HG02870 (cell line): Measurements from ENCODE around the gene SMTNL2.

Experiments
- ATAC-seq: cut with Tn5 transposase; IDR thresholded peaks from one replicate; pipeline ENCODE4 v1.9.1; 2021; ENCODE audit warnings: mild to moderate bottlenecking, moderate library complexity; ENCODE audit not compliant: unreplicated experiment

SMTNL2 gene

GRCh38 chr17:4545217-4545951 lies 38.9 kb upstream of the SMTNL2 start:
- ATAC-seq = no peak

- ATAC-seq = no peak
Observed at GRCh38 chr17:4547118-4547906, 37.0 kb upstream of the SMTNL2 start.

- ATAC-seq = no peak
Observed at GRCh38 chr17:4548061-4548461, 36.3 kb upstream of the SMTNL2 start.

- ATAC-seq = no peak
Observed at GRCh38 chr17:4548721-4549531, 35.4 kb upstream of the SMTNL2 start.

- no peak for ATAC-seq
Observed at GRCh38 chr17:4549781-4550533, 34.4 kb upstream of the SMTNL2 start.

- no peak for ATAC-seq
Observed at GRCh38 chr17:4550534-4551039, 33.7 kb upstream of the SMTNL2 start.

GRCh38 chr17:4551141-4551540 lies 33.2 kb upstream of the SMTNL2 start:
- ATAC-seq = no peak

- ATAC-seq = no peak
Observed at GRCh38 chr17:4551796-4552525, 32.4 kb upstream of the SMTNL2 start.

GRCh38 chr17:4553669-4554068 lies 30.7 kb upstream of the SMTNL2 start:
- no peak for ATAC-seq

GRCh38 chr17:4554441-4554996 lies 29.8 kb upstream of the SMTNL2 start:
- no peak for ATAC-seq

GRCh38 chr17:4554997-4555799 lies 29.1 kb upstream of the SMTNL2 start, which contains the start of gene MYBBP1A:
TSS of gene MYBBP1A (minus strand) at chr17:4555384. CDS start at chr17:4555324, 60 bp downstream.
- ATAC-seq = peak; percentile 89

GRCh38 chr17:4555873-4556759 lies 28.2 kb upstream of the SMTNL2 start:
- no peak for ATAC-seq

- no peak for ATAC-seq
Observed at GRCh38 chr17:4556996-4557395, 27.3 kb upstream of the SMTNL2 start.

GRCh38 chr17:4557626-4558346 lies 26.5 kb upstream of the SMTNL2 start:
- ATAC-seq = no peak

GRCh38 chr17:4558347-4558971 lies 25.9 kb upstream of the SMTNL2 start:
- no peak for ATAC-seq

- ATAC-seq = no peak
Observed at GRCh38 chr17:4559139-4559791, 25.1 kb upstream of the SMTNL2 start.
